Prostate gland (tissue), 2 donors: ENCODE measurements around the gene THEM5.

Source experiments
- CTCF ChIP-seq, 4 experiments: fragments of 200-600 bp in 2 of 4; fragments of 450-650 bp in 2 of 4; sonication (generic) in 2 of 4; IDR thresholded peaks; 1 replicate in 3 of 4; 2 replicates in 1 of 4; pipeline ENCODE4 v1.5.1; 2016 to 2019; ENCODE audit warnings: antibody characterized with exemption in 4 of 4, mild to moderate bottlenecking in 2 of 4, moderate library complexity in 2 of 4
- POLR2A ChIP-seq: fragments of 450-650 bp; IDR thresholded peaks from one replicate; pipeline ENCODE4 v1.6.1; 2016; ENCODE audit warnings: antibody characterized with exemption, mild to moderate bottlenecking
- POLR2AphosphoS5 ChIP-seq: sonication (generic); formaldehyde crosslinking; IDR thresholded peaks from one replicate; pipeline ENCODE4 v1.6.1; 2017; ENCODE audit warnings: antibody characterized with exemption

DNA sequence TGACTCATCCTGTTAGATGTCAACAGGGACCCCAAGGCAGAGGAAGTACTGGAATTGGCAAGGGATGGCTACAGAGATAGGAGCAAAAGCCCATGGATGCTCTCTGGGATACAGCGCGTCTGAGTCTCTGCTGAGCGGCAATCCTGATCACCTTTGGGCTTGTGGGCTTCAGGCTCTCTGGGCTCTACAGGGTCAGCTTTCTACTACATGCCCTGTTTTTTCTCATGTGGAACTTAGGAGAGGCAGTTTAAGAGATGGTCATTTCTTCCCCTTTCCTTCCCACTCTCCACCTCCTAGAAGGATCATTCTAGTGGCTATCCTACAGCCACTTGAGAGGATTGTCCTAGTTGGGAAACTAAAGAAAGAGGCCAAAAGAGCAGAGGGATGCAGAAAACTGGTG lies 49.6 kb downstream of the THEM5 start:
- no peak for TF ChIP-seq POLR2A
- TF ChIP-seq CTCF (IDR thresholded peaks at IDR 0.05) = no peak
- TF ChIP-seq POLR2AphosphoS5 = no peak
